ENCODE results near the gene REN.

The REN gene

DNA sequence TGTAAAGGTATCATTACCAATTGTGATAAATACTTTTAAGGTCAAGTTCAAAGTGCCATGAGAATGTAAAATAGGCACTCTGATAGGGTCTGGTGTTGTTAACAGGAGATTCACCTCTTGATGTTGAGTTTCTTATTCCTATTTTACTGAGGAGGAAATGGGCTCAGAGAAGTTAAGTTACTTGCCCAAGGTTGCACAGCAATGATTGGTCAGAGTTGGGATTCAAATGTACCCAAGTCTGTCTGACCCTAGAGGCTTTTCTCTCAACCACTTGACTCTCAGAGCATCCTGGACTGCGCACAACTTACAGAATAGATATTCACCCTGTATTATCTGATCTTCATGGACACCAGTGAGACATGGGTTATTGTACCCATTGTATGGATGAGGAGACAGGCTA lies 59.3 kb downstream of the REN start:
- no peak for DNase-seq

DNA sequence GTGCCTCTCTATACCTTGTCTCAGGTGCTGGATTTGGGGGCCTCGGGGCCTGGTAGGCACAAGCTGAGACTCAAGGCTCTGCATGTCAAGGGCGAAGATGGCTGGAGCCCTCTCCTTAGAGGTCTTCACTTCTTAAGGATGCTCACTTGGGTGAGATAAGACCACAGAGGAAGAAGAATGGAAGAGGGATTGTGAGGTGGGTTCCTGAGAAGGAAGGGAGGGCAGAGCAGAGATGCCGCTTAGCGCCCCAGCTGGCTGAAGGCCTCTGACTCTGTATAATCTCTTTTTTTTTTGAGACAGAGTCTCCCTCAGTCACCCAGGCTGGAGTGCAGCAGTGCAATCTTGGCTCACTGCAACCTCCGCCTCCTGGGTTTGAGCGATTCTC lies 61.0 kb downstream of the REN start:
- peak; percentile 17 for DNase-seq

Measured in hematopoietic multipotent progenitor cell treated with erythropoietin and hydrocortisone succinate and interleukin-3 and kit ligand, for 6 days (in vitro differentiated cells).